Activated CD8-positive, alpha-beta T cell treated with anti-CD3 and anti-CD28 coated beads for 36 hours (primary cell): ENCODE results near the gene FIBCD1. TPM values are rescaled to one million over a fixed set of nuclear protein-coding genes. Genes with fewer than 3 reads are reported as not detected.

Experiments
- ATAC-seq: fragments of 200-7000 bp; cut with Tn5 transposase; one replicate; pipeline ENCODE4 v1.10.0; 2021; ENCODE audit warnings: mild to moderate bottlenecking, moderate library complexity
- CTCF ChIA-PET: fragments of 350-600 bp; sonication (Branson Sonifier 250); formaldehyde crosslinking; loops from one replicate; lab custom pipeline; 2021; ENCODE audit warnings: antibody characterized with exemption; lab: Charles Lee
- POLR2A ChIA-PET: fragments of 350-600 bp; sonication (Branson Sonifier 250); formaldehyde crosslinking; loops from one replicate; lab custom pipeline; 2021; ENCODE audit warnings: antibody characterized with exemption; lab: Charles Lee
- DNase-seq: peaks from one replicate; pipeline ENCODE4 v3.0.0-alpha.2; 2020
- H3K27ac Mint-ChIP-seq: one replicate; pipeline ENCODE4 v1.8.0; 2021; ENCODE audit warnings: mild to moderate bottlenecking, mixed read lengths
- H3K27me3 Mint-ChIP-seq: one replicate; pipeline ENCODE4 v1.8.0; 2021; ENCODE audit warnings: mixed read lengths
- H3K36me3 Mint-ChIP-seq: one replicate; pipeline ENCODE4 v1.8.0; 2021; ENCODE audit warnings: low read depth, mixed read lengths
- H3K4me1 Mint-ChIP-seq: one replicate; pipeline ENCODE4 v1.8.0; 2021; ENCODE audit warnings: low read depth, mixed read lengths
- H3K4me3 Mint-ChIP-seq: one replicate; pipeline ENCODE4 v1.8.0; 2021; ENCODE audit warnings: mild to moderate bottlenecking, moderate library complexity, mixed read lengths
- H3K9me3 Mint-ChIP-seq: one replicate; pipeline ENCODE4 v1.8.0; 2021; ENCODE audit warnings: mixed read lengths
- CTCF ChIP-seq: fragments of 200-600 bp; IDR thresholded peaks from one replicate; pipeline ENCODE4 v1.8.0; 2022; ENCODE audit warnings: antibody characterized with exemption, mild to moderate bottlenecking
- intact Hi-C: fragments of 100-400 bp; cut with micrococcal nuclease; formaldehyde crosslinking; loops from one replicate; pipeline ENCODE4 v1.10.0; 2022
- total RNA-seq, 2 experiments: library from RNA; stranded (reverse); gene quantifications; one replicate each; pipeline ENCODE4 v1.2.3, GENCODE V29; 2021

FIBCD1 gene
- total RNA-seq, 2 experiments from 2014 or later = not detected

- intact Hi-C loops = no loop called here
- no peaks in the 10 kb centered on the region for H3K9me3 Mint-ChIP-seq
- DNase-seq = no peak
- POLR2A ChIA-PET = no interaction called here
- ATAC-seq = no peak
- H3K27ac Mint-ChIP-seq = no peak overlapping the region
- H3K36me3 Mint-ChIP-seq = no peaks in the 10 kb centered on the region
- no peaks in the 10 kb centered on the region for H3K27me3 Mint-ChIP-seq
- no peak for TF ChIP-seq CTCF
- no peak overlapping the region for H3K4me3 Mint-ChIP-seq
- CTCF ChIA-PET = interaction anchor here (1.5 kb wide), 1 partner anchor 60 kb away, joined by 3 read pairs; no protein-coding TSS in a partner anchor
- H3K4me1 Mint-ChIP-seq = no peaks in the 10 kb centered on the region
Observed at GRCh38 chr9:130986356-130986965, 47.4 kb upstream of the FIBCD1 start.

- no peak overlapping the region for H3K27ac Mint-ChIP-seq
- H3K4me1 Mint-ChIP-seq = no peaks in the 10 kb centered on the region
- intact Hi-C loops = no loop called here
- DNase-seq = no peak
- no peaks in the 10 kb centered on the region for H3K36me3 Mint-ChIP-seq
- ChIA-PET POLR2A (no interaction called here), CTCF (interaction anchor here (1.7 to 1.8 kb wide), 2 partner anchors 12 to 61 kb away, joined by 5 to 6 read pairs; no protein-coding TSS in a partner anchor)
- no peak for TF ChIP-seq CTCF
- H3K4me3 Mint-ChIP-seq = no peak overlapping the region
- no peaks in the 10 kb centered on the region for H3K9me3 Mint-ChIP-seq
- ATAC-seq = no peak
- peaks cover 2% of the 10 kb centered on the region for H3K27me3 Mint-ChIP-seq
Observed at GRCh38 chr9:130985606-130986162, 46.6 kb upstream of the FIBCD1 start.

GRCh38 chr9:130985029-130985428 lies 46.0 kb upstream of the FIBCD1 start:
- H3K36me3 Mint-ChIP-seq = no peaks in the 10 kb centered on the region

GRCh38 chr9:130984521-130984920 lies 45.5 kb upstream of the FIBCD1 start:
- POLR2A ChIA-PET = interaction anchor here (0.5 kb wide), 1 partner anchor 337 kb away, joined by 3 read pairs; no protein-coding TSS in a partner anchor
- no peaks in the 10 kb centered on the region for H3K9me3 Mint-ChIP-seq
- peaks cover 2% of the 10 kb centered on the region for H3K27me3 Mint-ChIP-seq
- no peak overlapping the region for H3K4me3 Mint-ChIP-seq
- no peak for TF ChIP-seq CTCF
- intact Hi-C loops = no loop called here
- H3K4me1 Mint-ChIP-seq = no peaks in the 10 kb centered on the region
- CTCF ChIA-PET = interaction anchor here (1.7 to 1.8 kb wide), 2 partner anchors 14 to 62 kb away, joined by 5 to 6 read pairs; no protein-coding TSS in a partner anchor
- ATAC-seq (no peak), DNase-seq (no peak)
- no peaks in the 10 kb centered on the region for H3K36me3 Mint-ChIP-seq
- H3K27ac Mint-ChIP-seq = no peak overlapping the region

More at GRCh38 chr9:130985029-130985428, 46.0 kb upstream of the FIBCD1 start:
- intact Hi-C loops = no loop called here
- no peak for DNase-seq
- Mint-ChIP-seq H3K27ac (no peak overlapping the region), H3K4me3 (no peak overlapping the region), H3K4me1 (no peaks in the 10 kb centered on the region), H3K27me3 (peaks cover 2% of the 10 kb centered on the region), H3K9me3 (no peaks in the 10 kb centered on the region)
- POLR2A ChIA-PET = interaction anchor here (0.5 kb wide), 1 partner anchor 337 kb away, joined by 3 read pairs; no protein-coding TSS in a partner anchor
- no peak for ATAC-seq
- no peak for TF ChIP-seq CTCF
- CTCF ChIA-PET = interaction anchor here (1.7 to 1.8 kb wide), 2 partner anchors 13 to 62 kb away, joined by 5 to 6 read pairs; no protein-coding TSS in a partner anchor

- TF ChIP-seq CTCF = no peak
- no peak for DNase-seq
- no peak for ATAC-seq
- Mint-ChIP-seq H3K4me3 (no peak overlapping the region), H3K27ac (no peak overlapping the region), H3K36me3 (no peaks in the 10 kb centered on the region), H3K9me3 (no peaks in the 10 kb centered on the region), H3K27me3 (peaks cover 2% of the 10 kb centered on the region), H3K4me1 (no peaks in the 10 kb centered on the region)
- intact Hi-C loops = no loop called here
- POLR2A ChIA-PET = no interaction called here
- CTCF ChIA-PET = interaction anchor here (1.7 to 1.8 kb wide), 2 partner anchors 14 to 63 kb away, joined by 5 to 6 read pairs; no protein-coding TSS in a partner anchor
Observed at GRCh38 chr9:130983970-130984369, 44.9 kb upstream of the FIBCD1 start.
